Adrenal gland (tissue), 12 donors: ENCODE measurements around the gene NBEAL2. TPM values are rescaled to one million over a fixed set of nuclear protein-coding genes. Genes with fewer than 3 reads are reported as not detected.

Experiments used
- DNase-seq, 7 donors: peaks; one replicate each; pipeline ENCODE4 v3.0.0-alpha.2; 2019 to 2020
- H3K27ac ChIP-seq, 5 donors: fragments of 200-600 bp; sonication (generic) in 4 of 5; 1 replicate in 3 of 5; 2 replicates in 2 of 5; pipeline versions ENCODE4 v1.5.1 to v1.8.0; 2016 to 2020; ENCODE audit warnings: mild to moderate bottlenecking in 1 of 5
- H3K27me3 ChIP-seq: fragments of 200-600 bp; 2 replicates; pipeline ENCODE4 v1.8.0; 2021
- H3K36me3 ChIP-seq, 2 donors: fragments of 200-600 bp; replicated peaks in 1 of 2; 1 replicate in 1 of 2; 2 replicates in 1 of 2; pipeline versions ENCODE4 v1.5.1 to v1.8.0; 2018 to 2022
- H3K4me1 ChIP-seq, 2 donors: fragments of 200-600 bp; replicated peaks in 1 of 2; 1 replicate in 1 of 2; 2 replicates in 1 of 2; pipeline versions ENCODE4 v1.5.1 to v1.8.0; 2018 to 2021
- H3K4me3 ChIP-seq, 4 donors: fragments of 200-600 bp; sonication (generic) in 3 of 4; one replicate each; pipeline ENCODE4 v1.5.1; 2016 to 2018
- H3K9me3 ChIP-seq, 3 donors: fragments of 200-600 bp; sonication (generic) in 1 of 3; replicated peaks in 1 of 3; 1 replicate in 2 of 3; 2 replicates in 1 of 3; pipeline versions ENCODE4 v1.5.1 to v1.8.0; 2016 to 2021
- POLR2A ChIP-seq, 2 donors: fragments of 450-650 bp; IDR thresholded peaks; one replicate each; pipeline ENCODE4 v1.6.1; 2017; ENCODE audit warnings: antibody characterized with exemption in 2 of 2, mild to moderate bottlenecking in 2 of 2, moderate library complexity in 1 of 2
- WGBS, 4 donors: extraction: QIAGEN DNeasy Blood & Tissue Kit in 2 of 4; methylation state at CpG; one replicate each; pipeline versions ENCODE4 v1.1.5 to v1.1.7; 2013 to 2017; 5-methylcytosine and 5-hydroxymethylcytosine counted together
- intact Hi-C, 2 donors: fragments of 100-400 bp; cut with DNase I; formaldehyde crosslinking; loops; one replicate each; pipeline versions ENCODE4 v1.14.1 to v1.15.0; 2022 to 2023
- polyA plus RNA-seq, 3 donors: library from polyadenylated mRNA; stranded (reverse); fragments of 200-250 nt in 2 of 3; fragments of 350-450 nt in 1 of 3; fragmentation: Illumina TruSeq in 1 of 3; extraction: RNeasy Lipid Tissue Mini Kit (QIAGEN cat#74804) in 1 of 3; gene quantifications; one replicate each; pipeline ENCODE4 v1.2.3, GENCODE V29; 2013 to 2014
- total RNA-seq, 9 donors: library from RNA; depleted of rRNA in 4 of 9; stranded (reverse); fragments of >200 nt in 4 of 9; fragments of 120-200 nt in 1 of 9; fragmentation: NEBNext Ultra II Directional in 1 of 9; extraction: Animal tissue kit (Norgen Biotek cat#: 25700) in 1 of 9; gene quantifications; one replicate each; pipeline versions ENCODE4 v1.1.0 to v1.2.4, GENCODE V29; 2013 to 2023
- TF ChIP-seq, protein P1 (sequence below), 6 experiments: fragments of 450-650 bp in 4 of 6; fragments of 200-600 bp in 2 of 6; sonication (generic) in 1 of 6; IDR thresholded peaks; 1 replicate in 5 of 6; 2 replicates in 1 of 6; pipeline versions ENCODE4 v1.5.1 to v1.8.0; 2016 to 2021; ENCODE audit warnings: antibody characterized with exemption in 6 of 6, mild to moderate bottlenecking in 2 of 6, moderate library complexity in 1 of 6
- donor health status: healthy with polysubstance abuse.
- donor health status: Bipolar disorder and iron deficiency.
- donor health status: DM: yes; HTN: yes; CAD: no.
- donor health status: DM: no; HTN: no; CAD: no.
- donor health status: DM: no; HTN: no; CAD: no.
- donor health status: DM: yes; HTN: yes; CAD: no.

NBEAL2 gene
- total and polyA plus RNA-seq, 12 donors: 7.3 to 154 (median 29.0) TPM

- Histone ChIP-seq H3K36me3 (no peaks in the 10 kb centered on the region), H3K4me3 (no peak overlapping the region), H3K27ac (peak overlapping the region in 3 of 5 donors; percentile 6 to 18 (median 17)), H3K27me3 (no peaks in the 10 kb centered on the region), H3K9me3 (no peaks in the 10 kb centered on the region), H3K4me1 (peaks cover 41 to 75% of the 10 kb centered on the region in 2 donors)
- DNase-seq: no peak
- no peak for TF ChIP-seq POLR2A (IDR thresholded peaks at IDR 0.05)
- TF ChIP-seq, protein P1, sequence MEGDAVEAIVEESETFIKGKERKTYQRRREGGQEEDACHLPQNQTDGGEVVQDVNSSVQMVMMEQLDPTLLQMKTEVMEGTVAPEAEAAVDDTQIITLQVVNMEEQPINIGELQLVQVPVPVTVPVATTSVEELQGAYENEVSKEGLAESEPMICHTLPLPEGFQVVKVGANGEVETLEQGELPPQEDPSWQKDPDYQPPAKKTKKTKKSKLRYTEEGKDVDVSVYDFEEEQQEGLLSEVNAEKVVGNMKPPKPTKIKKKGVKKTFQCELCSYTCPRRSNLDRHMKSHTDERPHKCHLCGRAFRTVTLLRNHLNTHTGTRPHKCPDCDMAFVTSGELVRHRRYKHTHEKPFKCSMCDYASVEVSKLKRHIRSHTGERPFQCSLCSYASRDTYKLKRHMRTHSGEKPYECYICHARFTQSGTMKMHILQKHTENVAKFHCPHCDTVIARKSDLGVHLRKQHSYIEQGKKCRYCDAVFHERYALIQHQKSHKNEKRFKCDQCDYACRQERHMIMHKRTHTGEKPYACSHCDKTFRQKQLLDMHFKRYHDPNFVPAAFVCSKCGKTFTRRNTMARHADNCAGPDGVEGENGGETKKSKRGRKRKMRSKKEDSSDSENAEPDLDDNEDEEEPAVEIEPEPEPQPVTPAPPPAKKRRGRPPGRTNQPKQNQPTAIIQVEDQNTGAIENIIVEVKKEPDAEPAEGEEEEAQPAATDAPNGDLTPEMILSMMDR (IDR thresholded peaks at IDR 0.05): no peak
- intact Hi-C loops: no loop called here
- WGBS, 4 donors: 76 to 87% (median 80%) methylated on average over 10 to 11 of the region's 11 CpGs
Measured at GRCh38 chr3:46957092-46957820, 22.2 kb upstream of the NBEAL2 start.

- DNase-seq: no peak
- no peaks in the 10 kb centered on the region for H3K9me3 ChIP-seq
- TF ChIP-seq, protein P1 (IDR thresholded peaks at IDR 0.05): no peak
- TF ChIP-seq POLR2A (IDR thresholded peaks at IDR 0.05): no peak
- peak overlapping the region in 2 of 5 donors; percentile 69 to 84 for H3K27ac ChIP-seq
- 85 to 91% (median 89%) methylated on average over 9 of the region's 9 CpGs for WGBS, 4 donors
- H3K36me3 ChIP-seq: no peaks in the 10 kb centered on the region
- peaks cover 33 to 61% of the 10 kb centered on the region in 2 donors for H3K4me1 ChIP-seq
- intact Hi-C loops: no loop called here
- H3K27me3 ChIP-seq: no peaks in the 10 kb centered on the region
- no peak overlapping the region for H3K4me3 ChIP-seq
Measured at GRCh38 chr3:46958467-46959160, 20.9 kb upstream of the NBEAL2 start.

DNA sequence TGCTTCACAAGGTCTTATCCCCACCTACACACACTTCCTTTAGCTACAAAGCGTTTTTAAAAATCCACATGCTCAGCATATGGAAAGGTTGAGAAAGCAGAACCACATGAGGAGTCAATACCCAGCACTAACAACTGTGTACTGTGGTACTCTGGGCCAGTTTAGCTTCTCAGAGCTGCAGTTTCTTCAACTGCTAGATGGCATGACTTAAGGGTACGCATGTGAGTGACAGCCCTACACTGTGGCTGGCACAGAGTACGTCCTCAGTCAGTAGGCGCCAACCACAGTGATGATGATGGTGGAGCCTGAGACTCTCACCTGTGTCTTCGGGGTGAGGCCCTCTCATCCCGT lies 20.3 kb upstream of the NBEAL2 start:
- peaks cover 28 to 56% of the 10 kb centered on the region in 2 donors for H3K4me1 ChIP-seq
- H3K4me3 ChIP-seq: no peak overlapping the region
- WGBS, 4 donors: 83 to 95% (median 85%) methylated on average over 4 to 6 of the region's 6 CpGs
- intact Hi-C loops: no loop called here
- no peak for TF ChIP-seq POLR2A (IDR thresholded peaks at IDR 0.05)
- TF ChIP-seq, protein P1 (IDR thresholded peaks at IDR 0.05): no peak
- no peak for DNase-seq
- H3K27me3 ChIP-seq: no peaks in the 10 kb centered on the region
- peak overlapping the region in 4 of 5 donors; percentile 36 to 84 (median 72) for H3K27ac ChIP-seq
- H3K36me3 ChIP-seq: no peaks in the 10 kb centered on the region
- H3K9me3 ChIP-seq: no peaks in the 10 kb centered on the region

- Histone ChIP-seq H3K4me1 (peaks cover 31 to 51% of the 10 kb centered on the region in 2 donors), H3K27me3 (no peaks in the 10 kb centered on the region), H3K36me3 (no peaks in the 10 kb centered on the region), H3K4me3 (no peak overlapping the region), H3K9me3 (no peaks in the 10 kb centered on the region), H3K27ac (peak overlapping the region; percentile 36 to 84 (median 69))
- DNase-seq: peak in 4 of 7 donors; percentile 54 to 67 (median 56)
- intact Hi-C loops: no loop called here
- TF ChIP-seq, protein P1 (IDR thresholded peaks at IDR 0.05): no peak
- TF ChIP-seq POLR2A (IDR thresholded peaks at IDR 0.05): no peak
- 23 to 39% (median 27%) methylated on average over 3 to 4 of the region's 4 CpGs for WGBS, 4 donors
Measured at GRCh38 chr3:46960081-46960701, 19.3 kb upstream of the NBEAL2 start.
